Measurements from ENCODE around the gene TAF1C.

The TAF1C gene

GRCh38 chr16:84153660-84154214 lies 33.1 kb downstream of the TAF1C start:
- DNase-seq: no peak

- DNase-seq: no peak
Observed at GRCh38 chr16:84150926-84151325, 35.9 kb downstream of the TAF1C start.

GRCh38 chr16:84144859-84145639 lies 41.8 kb downstream of the TAF1C start, which contains the start of the genes DNAAF1 and HSDL1:
Gene DNAAF1, plus strand, starts transcription at chr16:84145308. Its CDS starts 133 bp downstream, at chr16:84145441.
Gene HSDL1, minus strand, starts transcription at chr16:84145177. Its CDS starts 13,856 bp downstream, at chr16:84131321.
- DNase-seq: peak; percentile 95

GRCh38 chr16:84144209-84144858 lies 42.5 kb downstream of the TAF1C start:
- DNase-seq: peak; percentile 20

- DNase-seq: no peak
Observed at GRCh38 chr16:84143784-84144199, 43.1 kb downstream of the TAF1C start.

GRCh38 chr16:84143081-84143480 lies 43.8 kb downstream of the TAF1C start:
- DNase-seq: no peak

GRCh38 chr16:84141143-84141670 lies 45.6 kb downstream of the TAF1C start:
- no peak for DNase-seq

- DNase-seq: no peak
Observed at GRCh38 chr16:84139628-84140258, 47.1 kb downstream of the TAF1C start.

- no peak for DNase-seq
Observed at GRCh38 chr16:84138824-84139627, 47.8 kb downstream of the TAF1C start.

- no peak for DNase-seq
Observed at GRCh38 chr16:84138500-84138823, 48.4 kb downstream of the TAF1C start.

- DNase-seq: no peak
Observed at GRCh38 chr16:84137769-84138357, 49.0 kb downstream of the TAF1C start.

GRCh38 chr16:84137287-84137686 lies 49.6 kb downstream of the TAF1C start:
- no peak for DNase-seq

- DNase-seq: no peak
Observed at GRCh38 chr16:84136331-84137125, 50.3 kb downstream of the TAF1C start.

GRCh38 chr16:84132527-84133285 lies 54.2 kb downstream of the TAF1C start:
- DNase-seq: no peak

- DNase-seq: no peak
Observed at GRCh38 chr16:84131117-84131516, 55.7 kb downstream of the TAF1C start.
